GM12878 (cell line): Measurements from ENCODE around the gene GALNTL6. TPM values are rescaled to one million over a fixed set of nuclear protein-coding genes. Genes with fewer than 3 reads are reported as not detected.

Experiments
- ATAC-seq: fragments of 200-7000 bp; cut with Tn5 transposase; 3 replicates; pipeline ENCODE4 v1.9.1; 2020; ENCODE audit warnings: mild to moderate bottlenecking, moderate library complexity
- BruUV-seq: library from RNA; stranded (reverse); fragments of 400-500 nt; replicated peaks from 2 replicates; lab custom pipeline; 2021; lab: Mats Ljungman, UMichigan
- CTCF ChIA-PET: fragments of 300-600 bp; sonication (Branson Sonifier 250); formaldehyde crosslinking; extraction: SDS; loops from one replicate; lab custom pipeline; 2021; ENCODE audit warnings: inconsistent platforms; lab: Yijun Ruan, JAX
- POLR2A ChIA-PET: fragments of 350-600 bp; formaldehyde crosslinking; extraction: SDS; loops from one replicate; lab custom pipeline; 2021; ENCODE audit warnings: inconsistent platforms; lab: Charles Lee
- RAD21 ChIA-PET: fragments of 300-600 bp; sonication (Branson Sonifier 250); formaldehyde crosslinking; loops from one replicate; lab custom pipeline; 2023; ENCODE audit warnings: antibody characterized with exemption; ENCODE audit not compliant: unreplicated experiment; lab: Charles Lee
- SMC1A ChIA-PET: fragments of 300-600 bp; sonication (Branson Sonifier 250); formaldehyde crosslinking; loops from one replicate; lab custom pipeline; 2023; ENCODE audit not compliant: unreplicated experiment, uncharacterized antibody; lab: Charles Lee
- DNase-seq: peaks from one replicate; pipeline ENCODE4 v3.0.0-alpha.2; 2011; ENCODE audit warnings: low read depth, low spot score
- FAIRE-seq: peaks from 3 replicates; lab custom pipeline; 2011; peaks lifted over from hg19 to GRCh38; lab: Jason Lieb, UNC
- H2AFZ ChIP-seq: 2 replicates; pipeline ENCODE4 v1.6.0; 2011; ENCODE audit warnings: low read depth, low read length, control low read depth; ENCODE audit not compliant: control insufficient read depth
- H3K27ac ChIP-seq: 2 replicates; pipeline ENCODE4 v1.5.1; 2011; ENCODE audit warnings: control low read depth; ENCODE audit not compliant: control insufficient read depth, insufficient read depth
- H3K27me3 ChIP-seq, 2 experiments: replicated peaks in 1 of 2; 2 replicates each; pipeline versions ENCODE4 v1.6.0 to v1.6.1; 2011; ENCODE audit warnings: low read length in 1 of 2; ENCODE audit not compliant: control insufficient read depth in 2 of 2, insufficient read depth in 2 of 2
- H3K36me3 ChIP-seq, 2 experiments: 2 replicates each; pipeline ENCODE4 v1.5.1; 2011; ENCODE audit warnings: low read length in 1 of 2; ENCODE audit not compliant: control insufficient read depth in 2 of 2, insufficient read depth in 2 of 2
- H3K4me1 ChIP-seq: 2 replicates; pipeline ENCODE4 v1.6.1; 2011; ENCODE audit warnings: mild to moderate bottlenecking, low read length, moderate library complexity, mixed read lengths; ENCODE audit not compliant: control insufficient read depth, insufficient read depth
- H3K4me2 ChIP-seq: 2 replicates; pipeline ENCODE4 v1.6.0; 2011; ENCODE audit warnings: control low read depth; ENCODE audit not compliant: control insufficient read depth, insufficient read depth
- H3K4me3 ChIP-seq: fragments of 200-600 bp; sonication (generic); 2 replicates; pipeline ENCODE4 v1.5.1; 2016
- H3K79me2 ChIP-seq: 2 replicates; pipeline ENCODE4 v1.6.0; 2011; ENCODE audit warnings: low read length; ENCODE audit not compliant: control insufficient read depth, insufficient read depth
- H3K9ac ChIP-seq: 2 replicates; pipeline ENCODE4 v1.8.0; 2011; ENCODE audit warnings: low read length, control low read depth, mixed read lengths; ENCODE audit not compliant: control insufficient read depth, insufficient read depth
- H3K9me3 ChIP-seq: replicated peaks from 3 replicates; pipeline ENCODE4 v1.5.1; 2011; ENCODE audit warnings: mild to moderate bottlenecking, low read length; ENCODE audit not compliant: control insufficient read depth, insufficient read depth
- H4K20me1 ChIP-seq: 2 replicates; pipeline ENCODE4 v1.6.0; 2011; ENCODE audit not compliant: control insufficient read depth, insufficient read depth
- BACH1 ChIP-seq: fragments of 450-650 bp; IDR thresholded peaks from 2 replicates; pipeline ENCODE4 v1.6.1; 2017; ENCODE audit warnings: mild to moderate bottlenecking, borderline replicate concordance
- DPF2 ChIP-seq: fragments of 450-650 bp; IDR thresholded peaks from 2 replicates; pipeline ENCODE4 v1.6.1; 2017; ENCODE audit warnings: mild to moderate bottlenecking
- E2F4 ChIP-seq: IDR thresholded peaks from 2 replicates; pipeline ENCODE4 v1.6.1; 2012; ENCODE audit warnings: low read depth, low read length, improper control_type of control experiment
- ELK1 ChIP-seq: IDR thresholded peaks from 2 replicates; pipeline ENCODE4 v1.6.1; 2012; ENCODE audit warnings: low read depth, low read length, improper control_type of control experiment
- MLLT1 ChIP-seq: fragments of 450-650 bp; IDR thresholded peaks from 2 replicates; pipeline ENCODE4 v1.6.1; 2016; ENCODE audit warnings: mild to moderate bottlenecking
- PML ChIP-seq: IDR thresholded peaks from 2 replicates; pipeline ENCODE4 v1.6.1; 2012; ENCODE audit warnings: low read length, inconsistent platforms
- PRDM15 ChIP-seq: fragments of 450-650 bp; formaldehyde crosslinking; IDR thresholded peaks from 2 replicates; pipeline ENCODE4 v1.4.0; 2020; ENCODE audit warnings: mild to moderate bottlenecking, moderate library complexity
- RBBP5 ChIP-seq: fragments of 200-600 bp; sonication (generic); conservative IDR thresholded peaks from 2 replicates; pipeline ENCODE4 v1.6.1; 2016
- RELA ChIP-seq: fragments of 450-650 bp; IDR thresholded peaks from 2 replicates; pipeline ENCODE4 v1.8.0; 2014; ENCODE audit warnings: borderline replicate concordance; ENCODE audit not compliant: partially characterized antibody
- RELB ChIP-seq: fragments of 450-650 bp; IDR thresholded peaks from 2 replicates; pipeline ENCODE4 v1.6.1; 2017; ENCODE audit warnings: low read depth, mild to moderate bottlenecking, moderate library complexity
- SUZ12 ChIP-seq: fragments of 200-600 bp; sonication (generic); IDR thresholded peaks from one replicate; pipeline ENCODE4 v1.6.1; 2018; ENCODE audit warnings: antibody characterized with exemption, mild to moderate bottlenecking; ENCODE audit not compliant: unreplicated experiment
- TBL1XR1 ChIP-seq: IDR thresholded peaks from 2 replicates; pipeline ENCODE4 v1.6.1; 2012; ENCODE audit warnings: low read depth, low read length, improper control_type of control experiment
- TCF12 ChIP-seq: IDR thresholded peaks from 2 replicates; pipeline ENCODE4 v1.6.1; 2011; ENCODE audit warnings: low read depth, mild to moderate bottlenecking, low read length
- ZNF24 ChIP-seq: fragments of 450-650 bp; IDR thresholded peaks from 2 replicates; pipeline ENCODE4 v1.6.1; 2017; ENCODE audit warnings: antibody characterized with exemption, mild to moderate bottlenecking
- ZSCAN29 ChIP-seq: fragments of 450-650 bp; IDR thresholded peaks from 2 replicates; pipeline ENCODE4 v1.6.1; 2017; ENCODE audit warnings: mild to moderate bottlenecking, moderate library complexity
- ZZZ3 ChIP-seq: IDR thresholded peaks from 2 replicates; pipeline ENCODE4 v1.6.1; 2011; ENCODE audit warnings: low read depth; ENCODE audit not compliant: control insufficient read depth, insufficient read length
- WGBS: methylation state at CpG from one replicate; pipeline ENCODE4 v1.1.6; 2016; ENCODE audit warnings: low lambda C conversion rate; ENCODE audit not compliant: insufficient replicate concordance, insufficient coverage; ENCODE audit errors: missing lambda C conversion rate; 5-methylcytosine and 5-hydroxymethylcytosine counted together
- in situ Hi-C: fragments of 300-500 bp; cut with MboI; formaldehyde crosslinking; loops from 9 replicates; pipeline ENCODE4 v1.14.3; 2018; ENCODE audit warnings: mixed read lengths
- intact Hi-C: fragments of 100-400 bp; cut with micrococcal nuclease; formaldehyde crosslinking; loops from one replicate; pipeline ENCODE4 v1.14.2; 2022; ENCODE audit not compliant: unreplicated experiment
- polyA plus RNA-seq, 11 experiments: library from polyadenylated mRNA; depleted of rRNA in 4 of 11; unstranded in 6 of 11; stranded (reverse) in 5 of 11; fragments of >200 nt; fragmentation: Nextera tagmentation in 4 of 11; fragmentation: Illumina TruSeq in 1 of 11; extraction: Ambion mirVana in 4 of 11; extraction: Trizol in 1 of 11; gene quantifications; 1 replicate in 1 of 11; 2 replicates in 10 of 11; pipeline versions ENCODE4 v1.2.1 to v1.2.3, GENCODE V29; 2011 to 2016; ENCODE audit warnings: inconsistent platforms in 2 of 11, missing spikeins in 2 of 11, low read depth in 1 of 11
- total RNA-seq, 4 experiments: library from RNA; depleted of rRNA in 3 of 4; stranded (reverse); fragments of >200 nt in 3 of 4; fragmentation: Illumina TruSeq in 1 of 4; extraction: Trizol in 1 of 4; gene quantifications; 2 replicates each; pipeline versions ENCODE4 v1.2.1 to v1.2.3, GENCODE V29; 2013 to 2021

The GALNTL6 gene
- total and polyA plus RNA-seq, 10 of the 15 experiments (the other 5 are each of a cell fraction or from before 2014, with no cell fraction given): 0.01 to 0.29 TPM; not detected in 8

- 36% methylated on average over 4 of the region's 4 CpGs for WGBS
- no peak for TF ChIP-seq ELK1
- TF ChIP-seq SUZ12: no peak
- no peak for TF ChIP-seq MLLT1
- no peak for TF ChIP-seq ZSCAN29
- no peak for TF ChIP-seq DPF2
- TF ChIP-seq RELA: no peak
- TF ChIP-seq TBL1XR1: no peak
- TF ChIP-seq RELB: no peak
- no peak for TF ChIP-seq PML
- TF ChIP-seq TCF12: no peak
- TF ChIP-seq BACH1: no peak
- no peak for TF ChIP-seq ZZZ3
- TF ChIP-seq ZNF24: no peak
- no peak for TF ChIP-seq PRDM15
- no peak for TF ChIP-seq RBBP5
- no peak for TF ChIP-seq E2F4
Observed at GRCh38 chr4:173061160-173061559, 1248.0 kb downstream of the GALNTL6 start.

More at GRCh38 chr4:173061160-173061559, 1248.0 kb downstream of the GALNTL6 start:
- Histone ChIP-seq H3K27me3 (no peaks in the 10 kb centered on the region), H3K9ac (no peak overlapping the region), H3K4me2 (no peak overlapping the region), H3K4me1 (no peaks in the 10 kb centered on the region), H3K27ac (no peak overlapping the region), H3K9me3 (no peaks in the 10 kb centered on the region), H2AFZ (no peak overlapping the region), H4K20me1 (no peaks in the 10 kb centered on the region), H3K4me3 (no peak overlapping the region), H3K79me2 (no peaks in the 10 kb centered on the region), H3K36me3 (no peaks in the 10 kb centered on the region)
- in situ Hi-C loops: no loop called here
- ChIA-PET POLR2A (no interaction called here), RAD21 (interaction anchor here (0.9 kb wide), 1 partner anchor 240 kb away, joined by 4 read pairs; no protein-coding TSS in a partner anchor), SMC1A (no interaction called here), CTCF (no interaction called here)
- intact Hi-C loops: no loop called here
- DNase-seq (no peak), ATAC-seq (no peak), FAIRE-seq (no peak)
- BruUV-seq: no TSS peak
